HL-60 (cell line): ENCODE data around the gene ANO3.

Source experiments
- POLR2AphosphoS5 ChIP-seq: IDR thresholded peaks from 2 replicates; pipeline ENCODE4 v1.6.1; 2012; ENCODE audit warnings: low read depth
- REST ChIP-seq: IDR thresholded peaks from 2 replicates; pipeline ENCODE4 v1.6.1; 2012; ENCODE audit warnings: low read depth; ENCODE audit not compliant: insufficient replicate concordance
- SPI1 ChIP-seq: IDR thresholded peaks from 2 replicates; pipeline ENCODE4 v1.6.1; 2012; ENCODE audit warnings: low read depth, mild to moderate bottlenecking, borderline replicate concordance
- TF ChIP-seq, protein P1 (sequence below): IDR thresholded peaks from one replicate; pipeline ENCODE4 v1.5.1; 2011; ENCODE audit warnings: low read length, control low read depth, inconsistent platforms; ENCODE audit not compliant: insufficient read depth

DNA sequence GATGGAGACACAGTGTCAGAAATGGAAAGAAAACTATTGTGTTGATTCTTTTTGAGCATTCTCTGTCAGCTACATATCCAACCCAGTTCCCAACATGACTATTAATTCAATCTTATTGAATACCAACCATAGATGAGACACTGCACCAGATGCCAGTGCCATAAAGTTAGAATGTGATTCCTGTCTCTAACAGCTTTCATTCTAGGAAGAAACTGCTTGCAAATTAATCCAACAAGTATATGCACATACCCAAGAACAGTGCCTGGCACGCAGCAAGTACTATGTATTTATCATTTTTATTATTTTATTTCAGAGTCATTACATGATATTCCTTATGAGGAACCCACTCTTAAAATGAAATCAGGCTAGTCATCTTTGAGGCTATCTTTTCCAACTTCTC, 355.4 kb downstream of the ANO3 start:
- TF ChIP-seq, protein P1, sequence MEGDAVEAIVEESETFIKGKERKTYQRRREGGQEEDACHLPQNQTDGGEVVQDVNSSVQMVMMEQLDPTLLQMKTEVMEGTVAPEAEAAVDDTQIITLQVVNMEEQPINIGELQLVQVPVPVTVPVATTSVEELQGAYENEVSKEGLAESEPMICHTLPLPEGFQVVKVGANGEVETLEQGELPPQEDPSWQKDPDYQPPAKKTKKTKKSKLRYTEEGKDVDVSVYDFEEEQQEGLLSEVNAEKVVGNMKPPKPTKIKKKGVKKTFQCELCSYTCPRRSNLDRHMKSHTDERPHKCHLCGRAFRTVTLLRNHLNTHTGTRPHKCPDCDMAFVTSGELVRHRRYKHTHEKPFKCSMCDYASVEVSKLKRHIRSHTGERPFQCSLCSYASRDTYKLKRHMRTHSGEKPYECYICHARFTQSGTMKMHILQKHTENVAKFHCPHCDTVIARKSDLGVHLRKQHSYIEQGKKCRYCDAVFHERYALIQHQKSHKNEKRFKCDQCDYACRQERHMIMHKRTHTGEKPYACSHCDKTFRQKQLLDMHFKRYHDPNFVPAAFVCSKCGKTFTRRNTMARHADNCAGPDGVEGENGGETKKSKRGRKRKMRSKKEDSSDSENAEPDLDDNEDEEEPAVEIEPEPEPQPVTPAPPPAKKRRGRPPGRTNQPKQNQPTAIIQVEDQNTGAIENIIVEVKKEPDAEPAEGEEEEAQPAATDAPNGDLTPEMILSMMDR: no peak
- TF ChIP-seq POLR2AphosphoS5 (no peak), REST (no peak), SPI1 (no peak)
